ENCODE measurements around the gene BMPR1B. TPM values are rescaled to one million over a fixed set of nuclear protein-coding genes. Genes with fewer than 3 reads are reported as not detected.
"Not testable (repeated sequence)": the region's sequence is repeated elsewhere in the genome, so short reads cannot be mapped to it uniquely, and the experiment has no call there.

The BMPR1B gene
- total and polyA plus RNA-seq, 2 donors (not counting 1 experiment from before 2014, with no cell fraction given), result not detected

- Histone ChIP-seq H3K4me3 (ENCODE audit: control extremely low read depth in 1 of 5, extremely low read depth in 1 of 5, insufficient read depth in 1 of 5, low read depth in 2 of 5, low read length in 4 of 5) (no peak overlapping the region), H3K79me2 (ENCODE audit: control insufficient read depth, insufficient read depth, low read length) (no peaks in the 10 kb centered on the region), H3K9ac (ENCODE audit: low read length) (no peak overlapping the region), H3K4me1 (ENCODE audit: control insufficient read depth in 2 of 2, insufficient read depth in 2 of 2, low read length in 2 of 2) (no peaks in the 10 kb centered on the region), H2AFZ (ENCODE audit: insufficient read depth, low read depth, low read length, poor library complexity, severe bottlenecking) (no peak overlapping the region), H3K36me3 (replicated peaks in 1 of 2; ENCODE audit: control extremely low read depth in 1 of 2, control insufficient read depth in 1 of 2, extremely low read depth in 1 of 2, insufficient read depth in 2 of 2, low read length in 1 of 2) (no peaks in the 10 kb centered on the region), H3K27me3 (replicated peaks in 1 of 4; ENCODE audit: control extremely low read depth in 1 of 4, control insufficient read depth in 3 of 4, insufficient read depth in 4 of 4, low read length in 3 of 4) (no peaks in the 10 kb centered on the region), H3K27ac (ENCODE audit: low read length in 2 of 2) (no peak overlapping the region), H3K9me3 (ENCODE audit: control extremely low read depth in 1 of 3, control insufficient read depth in 2 of 3, insufficient read depth in 1 of 3, low read length in 2 of 3) (no peaks in the 10 kb centered on the region), H4K20me1 (ENCODE audit: control insufficient read depth, insufficient read depth, low read length, poor library complexity, severe bottlenecking) (no peaks in the 10 kb centered on the region), H3K4me2 (replicated peaks; ENCODE audit: low read depth, low read length, poor library complexity, severe bottlenecking) (no peak overlapping the region)
- DNase-seq (no peak), ATAC-seq (ENCODE audit: low read depth) (no peak)
- no peaks in the 10 kb centered on the region for H3K9me3 Mint-ChIP-seq (ENCODE audit: insufficient read depth)
- H3K4me1 Mint-ChIP-seq, result no peaks in the 10 kb centered on the region
- no CpG with 5 or more reads among the region's 2 CpGs for WGBS (ENCODE audit: insufficient coverage)
- H3K4me3 Mint-ChIP-seq, result no peak overlapping the region
- TF ChIP-seq, protein P1, sequence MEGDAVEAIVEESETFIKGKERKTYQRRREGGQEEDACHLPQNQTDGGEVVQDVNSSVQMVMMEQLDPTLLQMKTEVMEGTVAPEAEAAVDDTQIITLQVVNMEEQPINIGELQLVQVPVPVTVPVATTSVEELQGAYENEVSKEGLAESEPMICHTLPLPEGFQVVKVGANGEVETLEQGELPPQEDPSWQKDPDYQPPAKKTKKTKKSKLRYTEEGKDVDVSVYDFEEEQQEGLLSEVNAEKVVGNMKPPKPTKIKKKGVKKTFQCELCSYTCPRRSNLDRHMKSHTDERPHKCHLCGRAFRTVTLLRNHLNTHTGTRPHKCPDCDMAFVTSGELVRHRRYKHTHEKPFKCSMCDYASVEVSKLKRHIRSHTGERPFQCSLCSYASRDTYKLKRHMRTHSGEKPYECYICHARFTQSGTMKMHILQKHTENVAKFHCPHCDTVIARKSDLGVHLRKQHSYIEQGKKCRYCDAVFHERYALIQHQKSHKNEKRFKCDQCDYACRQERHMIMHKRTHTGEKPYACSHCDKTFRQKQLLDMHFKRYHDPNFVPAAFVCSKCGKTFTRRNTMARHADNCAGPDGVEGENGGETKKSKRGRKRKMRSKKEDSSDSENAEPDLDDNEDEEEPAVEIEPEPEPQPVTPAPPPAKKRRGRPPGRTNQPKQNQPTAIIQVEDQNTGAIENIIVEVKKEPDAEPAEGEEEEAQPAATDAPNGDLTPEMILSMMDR (IDR thresholded peaks at IDR 0.05), result no peak
- no peak for TF ChIP-seq EZH2 (IDR thresholded peaks at IDR 0.05; ENCODE audit: borderline replicate concordance, insufficient read depth, low read depth, low read length, poor library complexity, severe bottlenecking)
- no peaks in the 10 kb centered on the region for H3K27me3 Mint-ChIP-seq
- intact Hi-C loops (cut with micrococcal nuclease), result no loop called here
- ChIA-PET POLR2A (no interaction called here), CTCF (no interaction called here)
- H3K27ac Mint-ChIP-seq, result no peak overlapping the region
These were observed 303.5 kb downstream of the BMPR1B start for GRCh38 chr4:95061220-95061619.

DNA sequence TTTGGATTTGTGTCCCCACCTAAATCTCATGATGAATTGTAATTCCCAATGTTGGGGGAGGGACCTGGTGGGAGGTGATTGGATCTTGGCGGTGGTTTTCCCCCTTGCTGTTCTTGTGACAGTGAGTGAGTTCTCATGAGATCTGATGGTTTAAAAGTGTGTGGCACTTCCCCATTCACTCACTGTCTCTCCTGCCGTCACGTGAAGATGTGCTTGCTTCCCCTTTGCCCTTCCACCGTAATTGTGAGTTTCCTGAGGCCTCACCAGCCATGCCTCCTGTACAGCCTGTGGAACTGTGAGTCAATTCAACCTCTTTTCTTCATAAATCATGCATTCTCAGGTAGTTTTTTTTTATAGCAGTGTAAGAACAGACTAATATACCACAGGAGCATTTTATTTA lies 304.0 kb downstream of the BMPR1B start:
- POLR2A ChIA-PET, result not testable (repeated sequence)

More for the DNA sequence above, 304.0 kb downstream of the BMPR1B start:
- H3K4me3 ChIP-seq (ENCODE audit: control extremely low read depth in 1 of 5, extremely low read depth in 1 of 5, insufficient read depth in 1 of 5, low read depth in 2 of 5, low read length in 4 of 5); CTCF ChIA-PET; H3K9ac ChIP-seq (ENCODE audit: low read length); H3K27ac ChIP-seq (ENCODE audit: low read length in 2 of 2); H4K20me1 ChIP-seq (ENCODE audit: control insufficient read depth, insufficient read depth, low read length, poor library complexity, severe bottlenecking); H3K36me3 ChIP-seq (replicated peaks in 1 of 2; ENCODE audit: control extremely low read depth in 1 of 2, control insufficient read depth in 1 of 2, extremely low read depth in 1 of 2, insufficient read depth in 2 of 2, low read length in 1 of 2); H3K4me2 ChIP-seq (replicated peaks; ENCODE audit: low read depth, low read length, poor library complexity, severe bottlenecking); H3K4me1 Mint-ChIP-seq; H3K4me3 Mint-ChIP-seq; ATAC-seq (ENCODE audit: low read depth); H3K4me1 ChIP-seq (ENCODE audit: control insufficient read depth in 2 of 2, insufficient read depth in 2 of 2, low read length in 2 of 2); H3K79me2 ChIP-seq (ENCODE audit: control insufficient read depth, insufficient read depth, low read length); intact Hi-C loops (cut with micrococcal nuclease); H3K27me3 ChIP-seq (replicated peaks in 1 of 4; ENCODE audit: control extremely low read depth in 1 of 4, control insufficient read depth in 3 of 4, insufficient read depth in 4 of 4, low read length in 3 of 4); H3K27me3 Mint-ChIP-seq; H3K9me3 ChIP-seq (ENCODE audit: control extremely low read depth in 1 of 3, control insufficient read depth in 2 of 3, insufficient read depth in 1 of 3, low read length in 2 of 3); H3K27ac Mint-ChIP-seq; H2AFZ ChIP-seq (ENCODE audit: insufficient read depth, low read depth, low read length, poor library complexity, severe bottlenecking); DNase-seq; H3K9me3 Mint-ChIP-seq (ENCODE audit: insufficient read depth): not testable (repeated sequence)
- no CpG with 5 or more reads among the region's 4 CpGs for WGBS (ENCODE audit: insufficient coverage)
